ENCODE measurements around the gene PAK2. TPM values are rescaled to one million over a fixed set of nuclear protein-coding genes. Genes with fewer than 3 reads are reported as not detected.
A peak's percentile ranks its signal among the peaks of the same experiment; 100 is the strongest.

PAK2 gene
- total RNA-seq, 2 experiments from 2014 or later: 79.4 to 81.2 TPM

DNA sequence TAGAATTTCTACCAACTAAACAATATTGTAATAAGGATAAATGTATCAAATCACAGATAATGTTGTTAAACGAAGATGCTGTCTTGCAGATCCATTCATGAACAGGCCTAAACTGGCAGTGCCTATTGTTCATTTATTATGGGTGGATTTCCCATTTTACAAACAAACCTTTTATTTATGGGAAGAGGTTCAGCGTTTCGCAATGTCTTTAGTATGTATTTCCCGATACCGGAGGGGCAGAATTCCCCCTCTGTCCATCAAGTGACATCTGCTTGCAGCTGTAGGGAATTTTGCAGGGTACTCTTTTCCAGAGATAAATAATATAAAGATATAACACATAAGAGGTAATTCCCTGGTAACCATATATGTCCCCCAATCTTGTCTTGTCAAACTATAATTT lies 33.3 kb upstream of the PAK2 start:
- Mint-ChIP-seq H3K9me3 (no peaks in the 10 kb centered on the region), H3K27ac (no peak overlapping the region), H3K27me3 (no peaks in the 10 kb centered on the region), H3K36me3 (ENCODE audit: low read depth) (peaks cover 4% of the 10 kb centered on the region), H3K4me1 (ENCODE audit: low read depth) (peaks cover 8% of the 10 kb centered on the region), H3K4me3 (no peak overlapping the region)
- DNase-seq (no peak), ATAC-seq (no peak)
- intact Hi-C loops (cut with micrococcal nuclease): no loop called here
- TF ChIP-seq, protein P1, sequence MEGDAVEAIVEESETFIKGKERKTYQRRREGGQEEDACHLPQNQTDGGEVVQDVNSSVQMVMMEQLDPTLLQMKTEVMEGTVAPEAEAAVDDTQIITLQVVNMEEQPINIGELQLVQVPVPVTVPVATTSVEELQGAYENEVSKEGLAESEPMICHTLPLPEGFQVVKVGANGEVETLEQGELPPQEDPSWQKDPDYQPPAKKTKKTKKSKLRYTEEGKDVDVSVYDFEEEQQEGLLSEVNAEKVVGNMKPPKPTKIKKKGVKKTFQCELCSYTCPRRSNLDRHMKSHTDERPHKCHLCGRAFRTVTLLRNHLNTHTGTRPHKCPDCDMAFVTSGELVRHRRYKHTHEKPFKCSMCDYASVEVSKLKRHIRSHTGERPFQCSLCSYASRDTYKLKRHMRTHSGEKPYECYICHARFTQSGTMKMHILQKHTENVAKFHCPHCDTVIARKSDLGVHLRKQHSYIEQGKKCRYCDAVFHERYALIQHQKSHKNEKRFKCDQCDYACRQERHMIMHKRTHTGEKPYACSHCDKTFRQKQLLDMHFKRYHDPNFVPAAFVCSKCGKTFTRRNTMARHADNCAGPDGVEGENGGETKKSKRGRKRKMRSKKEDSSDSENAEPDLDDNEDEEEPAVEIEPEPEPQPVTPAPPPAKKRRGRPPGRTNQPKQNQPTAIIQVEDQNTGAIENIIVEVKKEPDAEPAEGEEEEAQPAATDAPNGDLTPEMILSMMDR (IDR thresholded peaks at IDR 0.05): no peak
- ChIA-PET POLR2A (interaction anchor here (0.6 kb wide), 1 partner anchor 97 kb away, joined by 3 read pairs; no protein-coding TSS in a partner anchor), CTCF (no interaction called here)

GRCh38 chr3:196706731-196707130 lies 32.9 kb upstream of the PAK2 start:
- intact Hi-C loops (cut with micrococcal nuclease): no loop called here
- ATAC-seq (no peak), DNase-seq (no peak)
- peaks cover 4% of the 10 kb centered on the region for H3K36me3 Mint-ChIP-seq (ENCODE audit: low read depth)
- H3K27me3 Mint-ChIP-seq: no peaks in the 10 kb centered on the region
- CTCF ChIA-PET: interaction anchor here (2.4 kb wide), 1 partner anchor 22 kb away, joined by 12 read pairs; no protein-coding TSS in a partner anchor
- TF ChIP-seq, protein P1 (IDR thresholded peaks at IDR 0.05): no peak
- POLR2A ChIA-PET: no interaction called here
- no peak overlapping the region for H3K27ac Mint-ChIP-seq
- H3K9me3 Mint-ChIP-seq: no peaks in the 10 kb centered on the region
- H3K4me1 Mint-ChIP-seq (ENCODE audit: low read depth): peaks cover 11% of the 10 kb centered on the region
- H3K4me3 Mint-ChIP-seq: no peak overlapping the region

DNA sequence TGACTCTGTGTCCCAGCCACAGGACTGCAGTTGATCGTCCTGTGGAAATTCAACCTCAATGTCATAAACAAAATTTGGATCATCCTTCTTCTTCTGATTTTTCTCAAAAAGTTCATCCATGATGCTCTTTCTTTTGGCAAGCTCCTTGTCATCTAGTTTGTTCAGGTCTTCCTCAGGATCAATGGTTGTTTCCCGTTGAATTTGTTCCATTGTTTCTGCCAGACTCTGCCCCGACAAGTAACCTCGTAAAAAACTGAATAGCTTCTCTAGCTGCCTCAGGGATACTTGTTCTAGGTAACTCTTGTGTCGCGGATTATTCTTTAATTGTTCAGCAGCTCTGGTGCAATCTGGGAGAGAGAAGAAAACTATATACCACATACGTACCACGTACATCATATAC lies 32.1 kb upstream of the PAK2 start:
- TF ChIP-seq, protein P1 (IDR thresholded peaks at IDR 0.05): no peak
- intact Hi-C loops (cut with micrococcal nuclease): no loop called here
- no peak overlapping the region for H3K27ac Mint-ChIP-seq
- no peaks in the 10 kb centered on the region for H3K9me3 Mint-ChIP-seq
- ChIA-PET CTCF (interaction anchor here (1.5 to 2.7 kb wide), 3 partner anchors 13 to 99 kb away, joined by 4 to 12 read pairs (median 9); no protein-coding TSS in a partner anchor), POLR2A (interaction anchor here (0.7 to 1.2 kb wide), 3 partner anchors 14 to 73 kb away, joined by 3 to 5 read pairs (median 4); no protein-coding TSS in a partner anchor)
- ATAC-seq (no peak), DNase-seq (no peak)
- peaks cover 4% of the 10 kb centered on the region for H3K36me3 Mint-ChIP-seq (ENCODE audit: low read depth)
- no peaks in the 10 kb centered on the region for H3K27me3 Mint-ChIP-seq
- no peak overlapping the region for H3K4me3 Mint-ChIP-seq
- peaks cover 12% of the 10 kb centered on the region for H3K4me1 Mint-ChIP-seq (ENCODE audit: low read depth)

GRCh38 chr3:196708467-196708866 lies 31.2 kb upstream of the PAK2 start:
- POLR2A ChIA-PET: interaction anchor here (1.0 to 1.2 kb wide), 2 partner anchors 14 to 72 kb away, joined by 3 to 5 read pairs; no protein-coding TSS in a partner anchor
- CTCF ChIA-PET: interaction anchor here (1.5 to 2.7 kb wide), 3 partner anchors 14 to 100 kb away, joined by 4 to 12 read pairs (median 9); no protein-coding TSS in a partner anchor
- intact Hi-C loops (cut with micrococcal nuclease): no loop called here
- no peaks in the 10 kb centered on the region for H3K9me3 Mint-ChIP-seq
- DNase-seq: no peak
- H3K4me1 Mint-ChIP-seq (ENCODE audit: low read depth): peaks cover 18% of the 10 kb centered on the region
- H3K27ac Mint-ChIP-seq: no peak overlapping the region
- H3K36me3 Mint-ChIP-seq (ENCODE audit: low read depth): peaks cover 8% of the 10 kb centered on the region
- H3K27me3 Mint-ChIP-seq: no peaks in the 10 kb centered on the region
- no peak overlapping the region for H3K4me3 Mint-ChIP-seq
- no peak for ATAC-seq
- TF ChIP-seq, protein P1 (IDR thresholded peaks at IDR 0.05): no peak

DNA sequence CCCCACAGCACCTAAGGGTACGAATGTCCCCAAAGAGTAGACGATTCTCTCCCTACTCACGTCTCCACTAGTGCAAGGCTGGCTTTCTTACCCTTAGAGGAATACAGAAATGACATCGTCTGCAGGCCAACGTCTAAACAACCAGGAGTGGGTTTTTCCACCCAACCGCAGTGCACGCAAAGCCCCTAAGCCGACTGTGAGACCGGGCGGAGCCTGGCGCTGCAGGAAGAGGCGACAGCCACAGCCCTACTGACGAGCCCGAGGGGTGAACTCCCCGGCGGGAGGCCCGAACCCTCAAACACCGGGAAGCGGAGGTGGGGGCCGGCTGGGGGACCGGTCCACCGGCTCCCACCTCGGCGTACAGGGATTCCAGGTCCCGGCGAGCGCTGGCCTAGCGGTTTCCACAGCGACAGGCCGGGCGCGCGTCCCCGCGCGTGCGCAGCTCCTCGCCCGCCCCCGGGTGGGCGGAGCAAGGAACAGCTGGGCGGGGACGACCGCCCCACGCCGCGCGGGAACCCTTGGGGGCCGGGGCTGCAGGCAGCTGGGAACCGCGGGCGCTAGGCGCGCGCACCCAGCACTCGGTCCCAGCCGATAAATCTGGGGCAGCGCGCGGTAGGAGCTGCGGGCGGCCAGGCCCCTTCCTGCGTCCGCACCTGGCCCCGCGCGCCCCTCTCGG lies 27.7 kb upstream of the PAK2 start, which contains the start of the genes CEP19 and PIGX:
Gene CEP19, minus strand, starts transcription at position 413 of the 676 bp plus-strand sequence. CDS start 3,593 bp downstream, outside the sequence.
Gene PIGX, plus strand, starts transcription at position 540 of the 676 bp plus-strand sequence.
- Mint-ChIP-seq H3K4me1 (ENCODE audit: low read depth) (peaks cover 36% of the 10 kb centered on the region), H3K9me3 (no peaks in the 10 kb centered on the region), H3K36me3 (ENCODE audit: low read depth) (peaks cover 8% of the 10 kb centered on the region), H3K4me3 (peak within 1 kb of the TSS; percentile 81), H3K27me3 (no peaks in the 10 kb centered on the region), H3K27ac (peak within 1 kb of the TSS; percentile 93)
- intact Hi-C loops (cut with micrococcal nuclease): no loop called here
- ChIA-PET POLR2A (interaction anchor here (0.5 to 1.7 kb wide), 8 partner anchors 13 to 368 kb away, joined by 3 to 10 read pairs (median 3); no protein-coding TSS in a partner anchor), CTCF (interaction anchor here (0.9 to 1.9 kb wide), 4 partner anchors 27 to 183 kb away, joined by 3 to 5 read pairs (median 3); no protein-coding TSS in a partner anchor)
- ATAC-seq (peak; percentile 84), DNase-seq (peak; percentile 96)
- TF ChIP-seq, protein P1 (IDR thresholded peaks at IDR 0.05): no peak

Data from activated CD8-positive, alpha-beta T cell treated with anti-CD3 and anti-CD28 coated beads for 36 hours (primary cell).